ENCODE results near the gene THBS2.

GRCh38 chr6:169254456-169255316, 1.0 kb upstream of the THBS2 start:
- TF ChIP-seq TARDBP (IDR thresholded peaks at IDR 0.05) (no peak), SP1 (IDR thresholded peaks at IDR 0.05) (no peak), FOXK2 (IDR thresholded peaks at IDR 0.05) (no peak), CTBP1 (IDR thresholded peaks at IDR 0.05; ENCODE audit: borderline replicate concordance) (no peak), ARNT (IDR thresholded peaks at IDR 0.05) (no peak), BHLHE40 (IDR thresholded peaks at IDR 0.05; ENCODE audit: borderline replicate concordance) (no peak), FOXA1 (IDR thresholded peaks at IDR 0.05) (no peak), ELF4 (IDR thresholded peaks at IDR 0.05) (no peak), FOXM1 (IDR thresholded peaks at IDR 0.05; ENCODE audit: borderline replicate concordance) (no peak), SUZ12 (IDR thresholded peaks at IDR 0.05) (no peak)

All from HEK293T (cell line).